Measurements from ENCODE around the gene IDH3G.

IDH3G gene

GRCh38 chrX:153784325-153784967 is 9.7 kb downstream of the IDH3G start:
- no peak for DNase-seq

GRCh38 chrX:153783378-153784013 is 10.7 kb downstream of the IDH3G start:
- no peak for DNase-seq

GRCh38 chrX:153782871-153783270 is 11.3 kb downstream of the IDH3G start:
- no peak for DNase-seq

GRCh38 chrX:153782313-153782712 is 11.9 kb downstream of the IDH3G start:
- DNase-seq, result no peak

GRCh38 chrX:153781428-153782047 is 12.6 kb downstream of the IDH3G start:
- no peak for DNase-seq

GRCh38 chrX:153780678-153781427 is 13.3 kb downstream of the IDH3G start, which contains the start of gene SRPK3:
SRPK3 (plus strand) TSS chrX:153781041; CDS start chrX:153781087, 46 bp downstream.
- no peak for DNase-seq

- no peak for DNase-seq
Measured at GRCh38 chrX:153779891-153780677, 14.1 kb downstream of the IDH3G start.

GRCh38 chrX:153778684-153779101 is 15.5 kb downstream of the IDH3G start:
- DNase-seq, result no peak

GRCh38 chrX:153778181-153778580 is 16.0 kb downstream of the IDH3G start:
- DNase-seq, result no peak

GRCh38 chrX:153777261-153778090 is 16.7 kb downstream of the IDH3G start:
- no peak for DNase-seq

GRCh38 chrX:153776611-153777045 is 17.5 kb downstream of the IDH3G start:
- no peak for DNase-seq

GRCh38 chrX:153776120-153776599 is 18.0 kb downstream of the IDH3G start:
- DNase-seq, result no peak

- no peak for DNase-seq
Measured at GRCh38 chrX:153775293-153776119, 18.7 kb downstream of the IDH3G start.

GRCh38 chrX:153774576-153775292 is 19.4 kb downstream of the IDH3G start:
- no peak for DNase-seq

GRCh38 chrX:153773741-153774575 is 20.2 kb downstream of the IDH3G start:
- DNase-seq, result no peak

GRCh38 chrX:153773218-153773611 is 21.0 kb downstream of the IDH3G start:
- DNase-seq, result no peak

GRCh38 chrX:153772316-153773217 is 21.6 kb downstream of the IDH3G start:
- no peak for DNase-seq
